Progenitor cell of endocrine pancreas (in vitro differentiated cells): ENCODE data around the gene DMBX1. TPM values are rescaled to one million over a fixed set of nuclear protein-coding genes. Genes with fewer than 3 reads are reported as not detected.

Source experiments
- DNase-seq: peaks from one replicate; pipeline ENCODE4 v3.0.0; 2021; ENCODE audit warnings: low spot score; ENCODE audit not compliant: unreplicated experiment
- H3K27ac Mint-ChIP-seq: 2 replicates; pipeline ENCODE4 v1.8.0; 2021; ENCODE audit warnings: mild to moderate bottlenecking, moderate library complexity, mixed read lengths
- H3K27me3 Mint-ChIP-seq: 2 replicates; pipeline ENCODE4 v1.8.0; 2021; ENCODE audit warnings: mixed read lengths
- H3K36me3 Mint-ChIP-seq: 2 replicates; pipeline ENCODE4 v1.8.0; 2022; ENCODE audit warnings: mixed read lengths; ENCODE audit not compliant: insufficient read depth
- H3K4me1 Mint-ChIP-seq: 2 replicates; pipeline ENCODE4 v1.8.0; 2021; ENCODE audit warnings: low read depth, mixed read lengths
- H3K4me3 Mint-ChIP-seq: 2 replicates; pipeline ENCODE4 v1.8.0; 2021; ENCODE audit warnings: low read depth, mild to moderate bottlenecking, moderate library complexity, mixed read lengths
- H3K9me3 Mint-ChIP-seq: 2 replicates; pipeline ENCODE4 v1.8.0; 2021; ENCODE audit warnings: low read depth, mixed read lengths
- long read RNA-seq: library from polyadenylated mRNA; unstranded; transcript quantifications from one replicate; pipeline ENCODE4 v2.0.0, GENCODE V29; 2020
- total RNA-seq: library from RNA; stranded (reverse); gene quantifications from 2 replicates; pipeline ENCODE4 v1.2.1, GENCODE V29; 2021
- TF ChIP-seq, protein P1 (sequence below): fragments of 200-600 bp; sonication (generic); IDR thresholded peaks from one replicate; pipeline ENCODE4 v1.5.0; 2021; ENCODE audit warnings: antibody characterized with exemption, mild to moderate bottlenecking; ENCODE audit not compliant: unreplicated experiment

The DMBX1 gene
- total RNA-seq = not detected in 2 replicates
- long read RNA-seq = 0 reads

GRCh38 chr1:46489638-46490405, at the start of gene DMBX1:
Gene DMBX1 (plus strand): TSS chr1:46489836. CDS start chr1:46507011, 17,175 bp downstream.
- peak within 1 kb of the TSS; percentile 87 for H3K27ac Mint-ChIP-seq
- TF ChIP-seq, protein P1, sequence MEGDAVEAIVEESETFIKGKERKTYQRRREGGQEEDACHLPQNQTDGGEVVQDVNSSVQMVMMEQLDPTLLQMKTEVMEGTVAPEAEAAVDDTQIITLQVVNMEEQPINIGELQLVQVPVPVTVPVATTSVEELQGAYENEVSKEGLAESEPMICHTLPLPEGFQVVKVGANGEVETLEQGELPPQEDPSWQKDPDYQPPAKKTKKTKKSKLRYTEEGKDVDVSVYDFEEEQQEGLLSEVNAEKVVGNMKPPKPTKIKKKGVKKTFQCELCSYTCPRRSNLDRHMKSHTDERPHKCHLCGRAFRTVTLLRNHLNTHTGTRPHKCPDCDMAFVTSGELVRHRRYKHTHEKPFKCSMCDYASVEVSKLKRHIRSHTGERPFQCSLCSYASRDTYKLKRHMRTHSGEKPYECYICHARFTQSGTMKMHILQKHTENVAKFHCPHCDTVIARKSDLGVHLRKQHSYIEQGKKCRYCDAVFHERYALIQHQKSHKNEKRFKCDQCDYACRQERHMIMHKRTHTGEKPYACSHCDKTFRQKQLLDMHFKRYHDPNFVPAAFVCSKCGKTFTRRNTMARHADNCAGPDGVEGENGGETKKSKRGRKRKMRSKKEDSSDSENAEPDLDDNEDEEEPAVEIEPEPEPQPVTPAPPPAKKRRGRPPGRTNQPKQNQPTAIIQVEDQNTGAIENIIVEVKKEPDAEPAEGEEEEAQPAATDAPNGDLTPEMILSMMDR = no peak
- H3K4me3 Mint-ChIP-seq = peak within 1 kb of the TSS; percentile 42
- peaks cover 9% of the 10 kb centered on the region for H3K4me1 Mint-ChIP-seq
- H3K27me3 Mint-ChIP-seq = peaks cover 92% of the 10 kb centered on the region
- no peaks in the 10 kb centered on the region for H3K36me3 Mint-ChIP-seq
- H3K9me3 Mint-ChIP-seq = no peaks in the 10 kb centered on the region
- no peak for DNase-seq

- no peak for DNase-seq
- TF ChIP-seq, protein P1 = no peak
- H3K36me3 Mint-ChIP-seq = no peaks in the 10 kb centered on the region
- H3K27ac Mint-ChIP-seq = no peak overlapping the region
- H3K27me3 Mint-ChIP-seq = peaks cover 45% of the 10 kb centered on the region
- no peaks in the 10 kb centered on the region for H3K9me3 Mint-ChIP-seq
- no peaks in the 10 kb centered on the region for H3K4me1 Mint-ChIP-seq
- no peak overlapping the region for H3K4me3 Mint-ChIP-seq
Measured at GRCh38 chr1:46440478-46440877, 49.2 kb upstream of the DMBX1 start.

GRCh38 chr1:46442317-46443161, 47.1 kb upstream of the DMBX1 start:
- H3K9me3 Mint-ChIP-seq = no peaks in the 10 kb centered on the region
- H3K27me3 Mint-ChIP-seq = peaks cover 57% of the 10 kb centered on the region

DNA sequence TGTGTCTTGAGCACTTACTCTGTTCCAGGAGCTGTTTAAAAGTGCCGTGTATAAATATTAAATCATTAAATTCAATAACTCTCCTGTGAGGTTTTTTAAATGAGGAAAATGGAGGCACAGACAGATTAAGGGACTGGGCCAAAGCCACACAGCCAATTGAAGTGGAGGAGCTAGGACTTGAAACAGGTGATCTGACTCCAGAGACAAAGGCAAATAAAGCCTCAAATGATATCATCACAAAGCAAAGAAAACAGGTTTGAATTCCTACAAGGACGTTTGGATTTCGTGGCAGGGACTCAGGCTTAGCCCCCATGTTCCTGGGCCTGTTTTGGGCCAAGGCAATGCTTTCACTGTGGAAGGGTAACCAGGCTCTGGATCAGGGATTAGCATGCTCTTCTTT, 45.2 kb upstream of the DMBX1 start:
- Mint-ChIP-seq H3K27me3 (peaks cover 67% of the 10 kb centered on the region), H3K4me3 (no peak overlapping the region), H3K27ac (no peak overlapping the region), H3K36me3 (no peaks in the 10 kb centered on the region), H3K9me3 (no peaks in the 10 kb centered on the region), H3K4me1 (peaks cover 4% of the 10 kb centered on the region)
- DNase-seq = no peak
- TF ChIP-seq, protein P1 = no peak

More at GRCh38 chr1:46442317-46443161, 47.1 kb upstream of the DMBX1 start:
- H3K4me3 Mint-ChIP-seq = peak overlapping the region; percentile 64
- TF ChIP-seq, protein P1 = peak; percentile 94
- no peaks in the 10 kb centered on the region for H3K36me3 Mint-ChIP-seq
- no peaks in the 10 kb centered on the region for H3K4me1 Mint-ChIP-seq
- DNase-seq = peak; percentile 76
- no peak overlapping the region for H3K27ac Mint-ChIP-seq

DNA sequence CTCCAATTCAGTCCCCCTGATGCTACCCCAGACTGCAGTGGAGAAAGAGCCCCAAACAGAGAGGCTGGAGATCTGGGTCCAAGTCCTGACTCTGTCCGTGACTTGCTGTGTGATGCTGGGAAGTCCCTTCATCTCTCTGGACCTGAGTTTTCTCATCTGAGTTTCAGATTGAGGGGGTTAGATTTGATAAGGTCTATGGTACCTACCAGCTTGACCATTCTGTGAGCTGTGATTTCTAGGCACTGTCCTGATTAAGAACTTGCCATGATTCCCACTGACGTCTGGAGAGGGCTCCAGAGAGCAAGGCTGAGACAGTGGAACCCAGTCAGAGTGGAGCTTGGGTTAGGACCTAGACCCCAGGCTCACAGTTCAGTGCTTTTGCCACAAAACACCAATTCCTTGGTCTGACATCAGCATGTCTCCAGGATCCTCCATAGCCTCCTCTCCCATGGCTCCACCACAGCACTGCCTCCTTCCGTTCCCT, 43.8 kb upstream of the DMBX1 start:
- no peak for DNase-seq
- H3K27ac Mint-ChIP-seq = no peak overlapping the region
- H3K27me3 Mint-ChIP-seq = peaks cover 81% of the 10 kb centered on the region
- H3K4me3 Mint-ChIP-seq = no peak overlapping the region
- H3K4me1 Mint-ChIP-seq = peaks cover 4% of the 10 kb centered on the region
- TF ChIP-seq, protein P1 = no peak
- no peaks in the 10 kb centered on the region for H3K9me3 Mint-ChIP-seq
- H3K36me3 Mint-ChIP-seq = no peaks in the 10 kb centered on the region
